KMS-11 (cell line): ENCODE measurements around the gene MSI2.

Experiments used
- H2AFZ ChIP-seq: fragments of 200-600 bp; sonication (generic); 2 replicates; pipeline ENCODE4 v1.6.1; 2016; ENCODE audit warnings: antibody characterized with exemption, mixed run types, low read depth
- H3K27ac ChIP-seq: fragments of 200-600 bp; sonication (generic); 2 replicates; pipeline ENCODE4 v1.6.1; 2016; ENCODE audit warnings: mild to moderate bottlenecking, mixed run types
- H3K27me3 ChIP-seq: fragments of 200-600 bp; sonication (generic); 2 replicates; pipeline ENCODE4 v1.6.1; 2017; ENCODE audit warnings: mild to moderate bottlenecking, low read depth, mixed run types, moderate library complexity; ENCODE audit not compliant: insufficient read depth
- H3K36me3 ChIP-seq: fragments of 200-600 bp; sonication (generic); 2 replicates; pipeline ENCODE4 v1.6.1; 2017; ENCODE audit warnings: mild to moderate bottlenecking, mixed run types; ENCODE audit not compliant: insufficient read depth
- H3K4me1 ChIP-seq: fragments of 200-600 bp; sonication (generic); 2 replicates; pipeline ENCODE4 v1.6.1; 2016; ENCODE audit warnings: mild to moderate bottlenecking, low read depth, mixed run types; ENCODE audit not compliant: poor library complexity, severe bottlenecking
- H3K4me2 ChIP-seq: fragments of 200-600 bp; sonication (generic); 2 replicates; pipeline ENCODE4 v1.7.0; 2016; ENCODE audit warnings: mild to moderate bottlenecking, mixed run types
- H3K4me3 ChIP-seq: fragments of 200-600 bp; sonication (generic); IDR thresholded peaks from 2 replicates; pipeline ENCODE4 v1.6.1; 2017; ENCODE audit warnings: low read depth, low read length, mixed read lengths; ENCODE audit not compliant: insufficient read depth
- H3K79me2 ChIP-seq: fragments of 200-600 bp; sonication (generic); 2 replicates; pipeline ENCODE4 v1.6.1; 2016; ENCODE audit warnings: low read depth, mixed run types; ENCODE audit not compliant: insufficient read depth
- H3K9ac ChIP-seq: fragments of 200-600 bp; sonication (generic); 2 replicates; pipeline ENCODE4 v1.6.1; 2016; ENCODE audit warnings: mild to moderate bottlenecking, mixed run types
- H4K20me1 ChIP-seq: fragments of 200-600 bp; sonication (generic); 2 replicates; pipeline ENCODE4 v1.6.1; 2016; ENCODE audit warnings: mild to moderate bottlenecking, mixed run types; ENCODE audit not compliant: insufficient read depth
- CTCF ChIP-seq: fragments of 200-600 bp; sonication (generic); conservative IDR thresholded peaks from 2 replicates; pipeline ENCODE4 v1.6.1; 2017; ENCODE audit warnings: low read depth, mild to moderate bottlenecking, antibody characterized with exemption, low read length, moderate library complexity, mixed read lengths

The MSI2 gene

GRCh38 chr17:57519800-57520199 lies 263.5 kb downstream of the MSI2 start:
- Histone ChIP-seq H3K9ac (no peak overlapping the region), H3K79me2 (peaks cover 20% of the 10 kb centered on the region; the same call in 1 of the 2 replicates), H4K20me1 (no peaks in the 10 kb centered on the region), H3K27ac (no peak overlapping the region), H2AFZ (no peak overlapping the region), H3K4me3 (no peak overlapping the region), H3K4me2 (no peak overlapping the region), H3K4me1 (peaks cover 43% of the 10 kb centered on the region), H3K36me3 (no peaks in the 10 kb centered on the region), H3K27me3 (no peaks in the 10 kb centered on the region)
- no peak for TF ChIP-seq CTCF

- Histone ChIP-seq H4K20me1 (no peaks in the 10 kb centered on the region), H3K9ac (no peak overlapping the region), H3K4me3 (no peak overlapping the region), H3K36me3 (no peaks in the 10 kb centered on the region), H3K4me2 (no peak overlapping the region), H3K27ac (no peak overlapping the region), H3K79me2 (peaks cover 6% of the 10 kb centered on the region; the same call in 1 of the 2 replicates), H3K4me1 (peaks cover 36% of the 10 kb centered on the region), H2AFZ (no peak overlapping the region), H3K27me3 (no peaks in the 10 kb centered on the region)
- no peak for TF ChIP-seq CTCF
These were observed 265.3 kb downstream of the MSI2 start for GRCh38 chr17:57521606-57522005.

- Histone ChIP-seq H3K4me1 (peaks cover 30% of the 10 kb centered on the region), H3K4me3 (no peak overlapping the region), H3K9ac (no peak overlapping the region), H2AFZ (no peak overlapping the region), H3K27me3 (no peaks in the 10 kb centered on the region), H3K4me2 (no peak overlapping the region), H3K79me2 (peaks cover 3% of the 10 kb centered on the region; the same call in 1 of the 2 replicates), H3K36me3 (no peaks in the 10 kb centered on the region), H4K20me1 (no peaks in the 10 kb centered on the region), H3K27ac (no peak overlapping the region)
- TF ChIP-seq CTCF = no peak
These were observed 266.0 kb downstream of the MSI2 start for GRCh38 chr17:57522042-57523005.

GRCh38 chr17:57523926-57524632 lies 267.8 kb downstream of the MSI2 start:
- peaks cover 23% of the 10 kb centered on the region for H3K4me1 ChIP-seq
- H3K4me2 ChIP-seq = no peak overlapping the region

More at GRCh38 chr17:57523926-57524632, 267.8 kb downstream of the MSI2 start:
- TF ChIP-seq CTCF = no peak
- H2AFZ ChIP-seq = no peak overlapping the region
- no peak overlapping the region for H3K4me3 ChIP-seq
- H3K27ac ChIP-seq = no peak overlapping the region
- no peaks in the 10 kb centered on the region; the same call in 1 of the 2 replicates for H3K79me2 ChIP-seq
- no peaks in the 10 kb centered on the region for H3K27me3 ChIP-seq
- H3K9ac ChIP-seq = no peak overlapping the region
- H3K36me3 ChIP-seq = no peaks in the 10 kb centered on the region
- H4K20me1 ChIP-seq = no peaks in the 10 kb centered on the region
